ELR (cell line): ENCODE data around the gene MAB21L2.
"Not testable (repeated sequence)": the region's sequence is repeated elsewhere in the genome, so short reads cannot be mapped to it uniquely, and the experiment has no call there.

Experiments used
- DNase-seq: peaks from one replicate; pipeline ENCODE4 v3.0.0-alpha.2; 2015; ENCODE audit warnings: low read depth

MAB21L2 gene

DNA sequence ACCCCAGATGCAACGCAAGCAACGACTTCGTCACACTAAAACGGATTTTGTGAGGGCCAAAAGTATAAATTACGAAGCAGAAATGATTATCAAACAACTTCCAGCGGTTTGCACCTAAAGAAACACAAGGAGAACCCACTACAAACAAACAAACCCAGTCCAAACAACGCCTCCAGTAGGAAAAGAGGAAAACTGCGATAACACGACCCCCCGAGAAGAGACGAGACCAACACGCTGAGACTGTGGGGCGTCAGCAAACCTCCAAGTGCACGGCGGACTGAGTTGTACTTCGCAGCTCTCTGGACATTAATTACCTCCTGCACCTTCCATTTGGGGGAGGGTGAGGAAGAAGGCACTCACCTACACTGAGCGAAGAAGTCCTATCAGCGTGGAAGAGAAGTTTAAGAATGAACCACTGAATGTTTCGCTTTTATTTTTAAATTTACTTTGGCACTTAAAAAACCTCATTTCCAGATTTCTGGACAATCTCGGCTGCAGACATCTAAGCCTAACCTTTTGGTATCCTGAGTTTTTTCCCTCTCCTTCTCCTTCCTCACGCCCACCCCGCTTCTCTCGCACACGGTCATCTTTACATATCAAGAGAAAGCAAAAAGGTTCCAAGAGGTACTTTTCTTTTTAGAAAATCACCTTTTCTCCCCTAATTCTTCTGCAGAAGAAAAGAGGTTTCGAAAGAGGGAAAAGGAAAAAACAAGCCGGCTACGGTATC is at the start of gene MAB21L2:
Gene MAB21L2, plus strand, starts transcription at position 6 of the 727 bp plus-strand sequence. CDS start 879 bp downstream, outside the sequence.
- no peak for DNase-seq

DNA sequence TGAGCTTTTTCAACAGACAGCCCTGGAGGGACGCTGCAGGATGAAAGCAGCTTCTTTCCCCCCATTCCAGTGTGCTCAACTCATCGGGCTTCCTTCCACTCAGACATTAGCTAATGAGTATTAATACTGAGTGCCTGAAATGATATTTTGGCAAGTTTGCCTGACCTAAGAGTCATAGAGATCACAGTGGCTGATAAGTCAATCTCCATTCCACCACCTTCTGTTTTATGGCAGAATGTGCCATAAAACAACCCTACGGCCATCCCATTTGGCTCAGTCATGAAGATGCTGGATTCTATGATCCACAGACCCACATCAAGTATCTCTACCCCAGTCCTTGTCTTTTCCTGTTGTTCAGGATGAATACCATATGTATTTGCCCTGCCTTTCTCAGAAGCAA is 48.3 kb upstream of the MAB21L2 start:
- DNase-seq: peak; percentile 7

DNA sequence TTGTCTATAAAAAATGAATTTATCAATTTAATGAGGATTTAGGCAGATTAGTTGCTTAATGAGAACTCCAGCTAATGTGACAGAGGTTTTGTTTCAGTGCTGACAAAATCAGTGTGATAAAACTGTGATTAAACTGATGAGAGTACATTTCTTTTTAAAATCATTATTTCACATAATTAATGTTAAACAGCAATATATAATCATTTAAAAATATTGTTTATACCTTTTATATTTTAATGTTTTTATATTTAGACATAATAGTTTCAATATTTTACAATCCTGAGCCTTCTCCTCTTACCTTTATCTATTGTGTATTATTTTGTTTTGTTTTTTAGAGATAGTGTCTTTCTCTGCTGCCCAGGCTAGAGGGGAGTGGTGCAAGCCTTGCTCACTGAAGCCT is 47.1 kb upstream of the MAB21L2 start:
- DNase-seq: no peak

DNA sequence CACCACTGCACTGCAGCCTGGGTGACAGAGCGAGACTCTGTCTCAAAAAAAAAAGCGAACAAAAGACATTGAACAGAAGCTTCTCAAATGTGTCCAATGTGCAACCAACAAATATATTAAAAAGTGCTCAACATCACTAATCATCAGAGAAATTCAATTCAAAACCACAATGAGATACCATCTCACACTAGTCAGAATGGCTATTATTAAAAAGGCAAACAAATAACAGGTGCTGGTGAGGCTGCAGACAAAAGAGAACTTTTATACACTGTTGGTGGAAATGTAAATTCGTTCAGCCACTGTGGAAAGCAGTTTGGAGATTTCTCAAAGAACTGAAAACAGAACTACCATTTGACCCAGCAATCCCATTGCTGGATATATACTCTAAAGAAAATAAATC is 44.0 kb upstream of the MAB21L2 start:
- DNase-seq: not testable (repeated sequence)

DNA sequence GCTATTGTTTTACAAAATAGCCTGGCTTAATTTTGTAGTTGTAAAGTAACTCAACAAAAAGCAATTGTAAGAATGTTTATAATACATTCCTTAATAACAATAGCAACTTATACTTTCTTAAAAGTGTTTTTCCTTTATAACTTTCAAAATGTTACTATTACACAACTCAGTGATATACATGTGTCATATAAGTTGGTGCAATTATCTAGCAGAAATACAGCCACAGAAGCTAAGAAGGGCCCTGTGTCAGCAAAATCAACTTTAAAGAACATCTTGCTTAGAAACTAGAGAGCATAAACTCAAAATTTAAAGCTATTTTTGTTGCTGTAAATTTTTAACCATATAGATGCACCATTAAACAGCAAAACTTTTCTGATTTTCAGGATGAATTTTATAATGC is 41.4 kb upstream of the MAB21L2 start:
- DNase-seq: no peak

DNA sequence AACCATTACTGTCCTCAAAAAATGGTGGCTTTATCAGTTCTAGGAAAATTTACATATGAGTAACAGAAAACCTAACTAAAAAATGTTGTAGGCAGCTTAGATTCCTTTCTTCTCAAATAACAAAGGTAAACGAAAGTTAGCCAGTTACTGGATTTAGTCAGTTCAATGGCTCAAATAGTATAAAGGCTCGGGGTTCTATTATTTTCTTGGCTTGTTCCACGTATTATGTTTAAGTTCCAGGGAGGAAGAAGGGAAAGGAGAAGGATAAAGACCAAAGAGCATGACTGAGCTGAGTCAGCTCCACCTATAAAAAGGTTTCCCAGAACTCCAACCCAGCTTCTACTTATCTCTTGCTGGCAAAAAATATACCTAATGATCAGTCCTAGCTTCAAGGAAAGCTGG is 41.0 kb upstream of the MAB21L2 start:
- no peak for DNase-seq

DNA sequence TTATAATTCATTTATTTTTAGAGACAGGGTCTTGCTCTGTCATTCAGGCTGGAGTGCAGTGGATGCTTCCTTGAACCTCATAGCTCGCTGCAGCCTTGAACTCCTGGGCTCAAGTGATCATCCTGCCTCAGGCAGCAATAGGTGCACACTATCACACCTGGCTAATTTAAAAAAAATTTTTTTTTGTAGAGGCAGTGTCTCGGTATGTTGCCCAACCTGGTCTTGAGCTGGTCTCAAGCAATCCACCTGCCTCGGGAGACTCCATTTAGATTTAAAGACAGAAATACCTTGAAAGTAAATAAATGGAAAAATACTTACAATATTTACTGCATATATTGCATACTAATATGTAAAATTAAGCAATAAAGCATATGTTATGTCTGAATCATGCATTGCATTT is 40.3 kb upstream of the MAB21L2 start:
- DNase-seq: no peak

DNA sequence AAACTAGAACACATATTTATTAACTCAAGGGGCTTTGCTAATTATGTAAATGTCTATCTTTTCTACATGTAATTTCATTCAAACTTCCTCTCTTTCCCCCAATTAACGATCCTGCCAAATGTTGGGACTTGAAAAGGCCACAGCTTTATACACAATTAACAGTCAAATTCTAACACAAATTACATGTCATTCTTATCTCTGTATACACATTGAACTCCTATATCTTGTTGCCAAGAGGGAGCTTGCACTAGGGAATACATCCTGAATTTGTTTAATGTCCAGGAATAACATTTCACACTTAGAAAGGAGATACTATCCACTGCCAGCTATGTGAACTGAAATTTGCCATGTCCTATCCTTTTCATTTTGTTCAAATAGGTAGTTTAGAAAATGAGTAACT is 38.9 kb upstream of the MAB21L2 start:
- no peak for DNase-seq

DNA sequence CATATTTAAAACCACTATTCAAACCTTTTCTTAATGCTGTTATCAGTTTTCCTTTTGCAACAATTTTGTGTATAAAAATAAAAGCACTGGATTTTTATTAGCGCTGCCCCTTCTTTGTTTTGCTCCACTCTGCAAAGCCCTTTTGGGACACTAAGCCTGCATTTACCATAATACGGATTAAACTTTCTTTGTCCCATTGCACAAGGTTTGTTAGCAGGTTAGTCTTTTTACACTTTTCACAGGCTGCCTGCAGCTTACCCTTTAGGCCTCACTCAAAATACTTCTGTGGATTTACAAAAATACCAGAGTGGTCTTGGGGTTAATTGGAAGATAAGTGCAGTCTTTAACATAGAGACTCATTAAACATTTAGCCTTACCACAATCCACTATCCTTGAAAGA is 35.7 kb upstream of the MAB21L2 start:
- no peak for DNase-seq

DNA sequence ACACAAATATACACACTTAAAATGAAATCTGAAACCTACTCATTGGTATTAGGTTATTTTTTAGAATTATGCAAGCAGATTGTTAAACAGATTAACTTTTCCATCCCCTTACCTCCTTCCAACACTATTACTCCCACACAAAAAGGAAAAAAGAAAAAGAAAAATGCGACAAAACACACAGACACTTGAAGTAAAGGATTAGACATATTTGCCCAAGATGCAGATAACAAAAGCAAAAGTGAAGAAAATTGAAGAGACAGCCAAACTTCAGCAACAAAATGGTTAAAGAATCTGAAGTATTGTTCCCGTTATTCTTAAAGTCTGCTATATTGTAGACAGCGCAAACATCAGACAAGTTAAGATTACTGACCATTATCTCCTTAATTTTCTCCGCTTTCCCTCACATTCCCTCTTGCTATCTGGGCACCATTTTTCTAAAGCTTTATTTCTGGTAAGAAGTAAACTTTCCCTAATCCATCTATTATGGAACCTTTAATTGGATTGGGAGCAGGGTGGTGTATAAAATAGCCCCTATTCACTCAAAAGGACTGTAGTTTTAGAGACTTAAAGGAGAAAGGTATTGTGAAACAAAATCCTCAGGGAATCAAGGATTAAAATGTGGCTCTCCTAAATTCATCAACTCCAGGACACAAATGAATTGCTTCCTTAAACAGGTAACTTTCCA is 34.7 kb upstream of the MAB21L2 start:
- no peak for DNase-seq

DNA sequence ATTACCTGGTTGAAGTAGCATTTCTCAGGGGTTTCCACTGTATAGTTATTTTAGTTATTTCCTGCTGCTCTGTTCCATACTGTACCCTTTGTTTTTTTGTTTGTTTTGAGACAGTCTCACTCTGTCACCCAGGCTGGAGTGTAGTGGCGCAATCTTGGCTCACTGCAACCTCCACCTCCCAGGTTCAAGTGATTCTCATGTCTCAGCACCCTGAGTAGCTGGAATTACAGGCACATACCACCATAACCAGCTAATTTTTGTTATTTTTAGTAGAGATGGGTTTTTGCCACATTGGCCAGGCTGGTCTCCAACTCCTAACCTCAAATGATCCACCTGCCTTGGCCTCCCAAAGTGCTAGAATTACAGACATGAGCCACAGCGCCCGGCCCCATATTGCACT is 24.1 kb upstream of the MAB21L2 start:
- DNase-seq: not testable (repeated sequence)

DNA sequence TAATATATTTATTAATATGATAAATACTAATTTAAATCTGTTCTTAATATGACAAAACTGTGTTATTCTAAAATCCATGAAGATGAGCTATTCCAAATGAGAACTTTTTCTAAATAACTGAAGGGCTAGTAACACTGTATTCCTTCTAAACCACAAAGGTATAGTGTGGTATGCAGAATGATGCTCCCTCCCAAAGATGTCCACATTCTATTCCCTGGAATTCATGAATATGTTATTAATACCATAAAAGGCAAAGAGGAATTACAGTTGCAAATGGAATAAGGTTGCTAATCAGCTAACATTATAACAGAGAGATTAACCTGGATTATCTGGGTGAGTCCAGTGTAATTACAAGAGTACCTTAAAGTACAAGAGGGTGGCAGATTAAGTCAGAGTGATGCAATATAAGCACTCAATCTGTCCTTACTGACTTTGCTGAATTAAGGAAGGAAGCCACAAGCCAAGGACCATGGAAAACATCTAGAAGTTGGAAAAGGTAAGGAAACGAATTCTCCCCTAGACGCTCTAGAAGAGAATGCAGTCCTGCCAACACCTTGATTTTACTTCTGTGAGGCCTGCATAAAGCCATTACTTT is 20.7 kb upstream of the MAB21L2 start:
- no peak for DNase-seq

DNA sequence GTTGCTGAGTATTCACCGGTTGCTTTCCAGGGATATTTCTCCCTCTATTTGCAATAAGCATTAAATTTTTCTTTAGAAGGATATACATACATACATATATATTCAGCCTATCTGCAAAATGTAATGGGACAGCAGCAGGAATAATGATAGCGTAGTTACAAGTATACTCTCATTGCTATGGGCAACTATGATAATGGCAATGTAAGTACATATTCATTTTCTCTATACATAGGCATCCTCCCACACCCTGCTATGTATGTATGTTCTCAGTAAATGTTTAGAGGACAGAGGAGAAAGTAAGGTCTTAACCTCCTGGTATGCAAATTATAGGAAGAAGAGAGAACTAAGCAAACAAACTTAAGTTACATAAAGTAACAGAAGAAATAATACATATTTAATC is 19.7 kb upstream of the MAB21L2 start:
- no peak for DNase-seq

DNA sequence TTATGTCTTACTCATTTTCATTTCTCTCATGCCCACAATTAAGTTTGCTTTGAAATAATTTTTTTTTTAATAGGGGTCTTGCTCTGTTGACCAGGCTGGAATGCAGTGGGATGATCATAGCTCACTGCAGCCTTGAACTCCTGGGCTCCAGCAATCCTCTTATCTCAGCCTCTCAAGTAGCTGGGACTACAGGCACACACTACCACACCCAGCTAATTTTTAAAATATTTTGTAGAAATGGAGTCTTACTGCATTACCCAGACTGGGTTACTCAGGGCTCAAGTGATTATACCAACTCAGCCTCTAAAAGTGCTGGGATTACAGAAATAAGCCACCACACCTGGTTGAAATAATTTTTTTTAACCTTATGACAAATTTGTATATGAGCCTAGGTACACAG is 19.2 kb upstream of the MAB21L2 start:
- no peak for DNase-seq

DNA sequence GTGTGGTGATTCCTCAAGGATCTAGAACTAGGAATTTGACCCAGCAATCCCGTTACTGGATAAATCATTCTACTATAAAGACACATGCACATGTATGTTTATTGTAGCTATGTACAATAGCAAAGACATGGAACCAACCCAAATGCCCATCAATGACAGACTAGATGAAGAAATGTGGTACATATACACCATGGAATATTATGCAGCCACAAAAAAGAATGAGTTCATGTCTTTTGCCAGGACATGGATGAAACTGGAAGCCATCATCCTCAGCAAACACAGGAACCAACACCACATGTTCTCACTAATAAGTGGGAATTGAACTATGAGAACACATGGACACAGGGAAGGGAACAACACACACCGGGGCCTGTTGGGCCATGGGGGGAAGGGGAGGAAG is 17.0 kb upstream of the MAB21L2 start:
- DNase-seq: not testable (repeated sequence)

DNA sequence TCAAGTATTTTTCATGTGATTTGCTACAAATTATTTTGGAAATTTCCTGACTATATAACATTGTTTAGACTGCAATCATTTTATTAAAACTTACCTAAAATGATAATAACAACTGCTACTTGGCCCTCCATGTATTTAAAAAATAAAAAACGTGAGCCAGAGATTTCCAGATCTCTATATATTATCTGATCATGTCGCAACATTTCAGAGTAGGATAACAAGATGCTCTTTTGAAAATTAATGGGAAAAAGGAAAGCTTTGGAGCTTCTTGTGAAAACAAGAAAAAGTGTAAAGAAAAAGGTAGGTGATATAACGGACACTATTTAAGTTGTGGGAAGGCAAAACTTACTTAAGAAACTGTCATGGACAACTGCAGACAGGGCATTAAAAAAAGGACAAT is 14.9 kb upstream of the MAB21L2 start:
- no peak for DNase-seq

DNA sequence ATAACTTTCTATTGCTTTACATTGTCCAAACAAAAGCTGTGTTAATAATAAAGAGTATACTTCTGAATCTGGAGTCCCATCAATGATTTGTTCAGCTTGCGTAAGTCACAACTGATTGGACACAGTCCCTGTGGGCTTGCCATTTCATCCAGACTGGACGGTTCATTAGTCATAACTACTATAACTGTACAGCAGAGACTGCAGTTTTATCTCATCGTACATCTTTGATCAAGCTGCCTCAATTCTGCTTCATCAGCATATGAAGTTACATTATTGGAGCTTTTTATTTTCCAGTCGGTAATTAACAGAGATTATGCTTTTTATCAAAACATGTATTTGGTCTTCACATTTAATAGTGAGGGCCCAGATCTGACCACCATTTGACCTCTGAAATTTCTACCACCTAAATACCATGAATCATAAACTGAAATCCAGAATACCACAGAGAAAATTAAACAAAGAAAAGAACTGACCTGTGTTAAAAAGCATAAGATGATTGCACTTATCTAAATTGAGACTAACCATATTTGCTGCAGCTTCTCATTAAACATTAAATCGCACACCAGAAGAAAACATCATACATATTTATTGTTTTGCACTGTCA is 12.5 kb upstream of the MAB21L2 start:
- DNase-seq: peak; percentile 73

DNA sequence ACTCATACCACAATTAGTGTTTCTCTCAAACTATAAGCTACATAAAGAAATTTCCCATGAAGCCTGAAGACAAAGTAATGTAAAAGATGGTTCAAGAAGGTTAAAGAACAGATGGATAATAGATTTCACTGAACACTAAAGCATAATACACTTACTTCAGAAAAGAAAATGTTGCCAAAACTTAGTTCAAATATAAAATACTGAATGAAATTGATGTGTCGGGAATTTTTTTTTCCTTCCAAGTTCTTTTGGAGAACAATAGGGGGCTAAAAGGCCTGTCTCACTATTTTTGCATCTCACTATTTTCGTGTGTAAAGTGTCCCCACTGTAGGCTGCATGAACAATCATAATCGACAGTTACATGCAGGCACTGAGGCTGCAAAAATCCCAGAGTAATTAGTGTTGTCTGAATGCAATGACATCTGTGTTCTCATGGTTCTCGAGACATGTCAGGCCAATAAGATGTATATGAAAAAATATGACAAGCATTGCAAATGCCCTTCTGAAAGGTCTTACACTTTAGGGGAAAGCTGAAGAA is 11.9 kb upstream of the MAB21L2 start:
- DNase-seq: no peak

DNA sequence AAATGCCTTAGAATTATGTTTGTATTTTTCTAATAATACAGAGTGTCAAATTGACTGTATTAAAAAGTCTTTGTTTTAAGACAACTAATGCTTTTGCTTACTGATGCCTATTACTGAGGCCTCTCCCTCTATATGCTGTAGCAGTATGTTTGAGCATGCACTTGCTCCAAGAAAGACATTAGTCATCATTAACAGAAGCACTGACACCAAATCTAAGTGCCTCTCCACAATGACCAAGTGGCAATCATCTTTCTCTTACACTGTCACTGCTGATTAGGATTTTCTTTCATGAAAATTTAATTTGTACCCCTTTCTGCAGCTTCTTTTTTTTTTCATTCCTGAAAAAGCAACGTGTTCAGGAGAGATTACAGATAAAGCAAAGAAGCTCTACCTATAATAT is 11.1 kb upstream of the MAB21L2 start:
- peak; percentile 8 for DNase-seq

DNA sequence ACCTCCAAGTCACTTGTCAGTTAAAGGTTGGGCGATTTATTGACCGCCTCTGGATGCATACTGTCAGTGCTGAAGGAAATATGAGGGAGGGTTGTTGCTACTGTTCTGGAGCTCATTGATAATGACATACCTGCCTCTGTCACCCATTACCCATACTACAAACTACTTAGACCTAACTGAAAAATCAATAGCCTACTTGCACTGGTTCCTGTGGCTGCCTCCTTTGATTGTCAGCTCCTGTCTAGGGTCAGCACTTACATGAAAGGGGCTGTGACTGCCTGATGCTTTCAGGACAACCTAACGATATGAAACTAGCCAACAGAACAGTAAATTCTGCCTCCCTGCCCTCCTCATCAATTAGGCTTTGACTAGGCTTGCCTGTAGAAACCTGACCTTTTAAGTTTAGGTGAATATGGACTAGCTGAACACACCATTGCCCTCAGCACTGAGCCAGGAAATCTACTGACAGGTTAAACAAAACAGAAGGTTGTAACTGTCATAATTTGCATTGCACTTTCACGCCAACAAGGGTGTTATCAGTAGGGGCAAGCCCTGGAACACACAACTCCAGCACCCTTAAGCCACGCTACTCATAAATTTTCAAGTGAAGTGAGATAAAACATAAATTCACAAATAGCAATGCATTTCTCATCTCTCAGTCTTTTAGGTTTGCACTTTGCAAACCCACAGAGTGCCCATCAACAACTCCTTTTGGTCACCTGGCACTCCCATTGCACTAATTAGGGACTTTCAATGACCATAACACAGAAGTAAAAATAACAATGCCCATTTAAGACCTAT is 9.0 kb upstream of the MAB21L2 start:
- no peak for DNase-seq

DNA sequence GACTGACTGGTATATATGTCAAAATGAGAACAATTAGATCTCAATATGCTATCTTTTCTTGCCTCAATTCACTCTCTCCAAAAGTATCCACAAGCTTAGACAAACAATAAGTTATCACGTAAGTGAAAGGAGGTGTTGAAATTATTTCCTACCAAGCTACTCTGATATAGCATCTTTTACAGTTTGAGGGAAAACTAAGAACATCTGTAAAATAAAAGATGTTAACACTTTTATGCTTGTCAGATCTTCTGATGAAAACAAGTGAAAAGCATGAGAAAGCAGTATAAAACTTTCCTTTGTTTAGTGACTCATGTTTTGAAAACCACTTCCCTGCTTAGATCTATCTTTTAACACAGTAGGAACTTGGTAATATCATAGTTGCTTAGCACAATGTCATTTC is 8.4 kb upstream of the MAB21L2 start:
- peak; percentile 52 for DNase-seq

DNA sequence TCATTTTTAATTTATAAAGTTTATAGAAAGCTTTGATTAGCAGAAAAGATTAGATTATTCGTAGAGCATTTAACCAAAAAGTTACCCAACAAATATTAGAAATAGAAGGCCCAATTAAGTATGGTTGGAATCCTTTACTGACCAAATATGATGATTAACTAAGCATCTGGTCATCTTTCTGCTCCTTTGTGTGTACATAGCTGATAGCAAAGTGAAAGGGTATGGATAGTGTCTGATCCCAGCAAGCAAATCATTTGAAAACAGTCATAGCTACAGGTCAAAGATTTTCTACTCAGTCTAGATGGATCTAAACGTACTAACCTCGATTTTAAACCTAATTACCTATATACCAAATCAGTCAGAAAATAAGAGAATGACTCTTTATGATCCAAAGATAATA is 7.3 kb upstream of the MAB21L2 start:
- no peak for DNase-seq
